ACC112 (cell line): ENCODE measurements around the gene CGB1.

Experiments
- H2AFZ ChIP-seq: fragments of 200-600 bp; sonication (generic); one replicate; pipeline ENCODE4 v1.6.0; 2017; ENCODE audit warnings: antibody characterized with exemption, low read length; ENCODE audit not compliant: unreplicated experiment
- H3K27ac ChIP-seq: fragments of 200-600 bp; sonication (generic); 2 replicates; pipeline ENCODE4 v1.5.1; 2014; ENCODE audit warnings: low read depth, mild to moderate bottlenecking, antibody characterized with exemption, low read length, moderate library complexity
- H3K27me3 ChIP-seq: fragments of 200-600 bp; sonication (generic); 2 replicates; pipeline ENCODE4 v1.6.1; 2014; ENCODE audit warnings: mild to moderate bottlenecking, antibody characterized with exemption, low read length, moderate library complexity, mixed read lengths; ENCODE audit not compliant: insufficient read depth
- H3K36me3 ChIP-seq: fragments of 200-600 bp; sonication (generic); 2 replicates; pipeline ENCODE4 v1.6.1; 2016; ENCODE audit warnings: mild to moderate bottlenecking, antibody characterized with exemption, low read length, moderate library complexity, mixed read lengths; ENCODE audit not compliant: insufficient read depth
- H3K4me1 ChIP-seq: fragments of 200-600 bp; sonication (generic); one replicate; pipeline ENCODE4 v1.6.1; 2016; ENCODE audit warnings: low read length, mixed read lengths; ENCODE audit not compliant: insufficient read depth, unreplicated experiment, control insufficient read depth
- H3K4me3 ChIP-seq: fragments of 200-600 bp; sonication (generic); 2 replicates; pipeline ENCODE4 v1.5.1; 2014; ENCODE audit warnings: mild to moderate bottlenecking, low read depth, low read length
- H3K79me2 ChIP-seq: fragments of 200-600 bp; sonication (generic); one replicate; pipeline ENCODE4 v1.6.0; 2016; ENCODE audit warnings: low read length; ENCODE audit not compliant: control insufficient read depth, unreplicated experiment, insufficient read depth

Gene CGB1

GRCh38 chr19:49071860-49072547, 35.3 kb upstream of the CGB1 start:
- H2AFZ ChIP-seq = no peak overlapping the region
- H3K79me2 ChIP-seq = no peaks in the 10 kb centered on the region
- H3K4me3 ChIP-seq = no peak overlapping the region
- no peaks in the 10 kb centered on the region for H3K36me3 ChIP-seq
- H3K27me3 ChIP-seq = peaks cover 21% of the 10 kb centered on the region
- no peaks in the 10 kb centered on the region for H3K4me1 ChIP-seq
- H3K27ac ChIP-seq = no peak overlapping the region

GRCh38 chr19:49070416-49070815, 33.7 kb upstream of the CGB1 start:
- H3K79me2 ChIP-seq = no peaks in the 10 kb centered on the region
- peaks cover 22% of the 10 kb centered on the region for H3K27me3 ChIP-seq
- H2AFZ ChIP-seq = no peak overlapping the region
- H3K36me3 ChIP-seq = no peaks in the 10 kb centered on the region
- H3K4me1 ChIP-seq = no peaks in the 10 kb centered on the region
- H3K27ac ChIP-seq = no peak overlapping the region
- no peak overlapping the region for H3K4me3 ChIP-seq

GRCh38 chr19:49069026-49069425, 32.3 kb upstream of the CGB1 start:
- H3K36me3 ChIP-seq = no peaks in the 10 kb centered on the region
- no peak overlapping the region for H3K4me3 ChIP-seq
- peaks cover 24% of the 10 kb centered on the region for H3K27me3 ChIP-seq
- H3K27ac ChIP-seq = no peak overlapping the region
- no peak overlapping the region for H2AFZ ChIP-seq
- no peaks in the 10 kb centered on the region for H3K79me2 ChIP-seq
- H3K4me1 ChIP-seq = no peaks in the 10 kb centered on the region

GRCh38 chr19:49067554-49067953, 30.9 kb upstream of the CGB1 start:
- Histone ChIP-seq H3K4me1 (no peaks in the 10 kb centered on the region), H3K4me3 (no peak overlapping the region), H3K36me3 (no peaks in the 10 kb centered on the region), H3K79me2 (no peaks in the 10 kb centered on the region), H2AFZ (no peak overlapping the region), H3K27me3 (peaks cover 12% of the 10 kb centered on the region; the same call in 1 of the 2 replicates), H3K27ac (no peak overlapping the region)

- Histone ChIP-seq H3K4me3 (no peak overlapping the region), H3K27me3 (0 out of 2 replicates have a peak, but pooled peaks cover 3% of the 10 kb centered on the region), H2AFZ (no peak overlapping the region)
Measured at GRCh38 chr19:49065905-49066512, 29.3 kb upstream of the CGB1 start.

GRCh38 chr19:49064768-49065611, 28.3 kb upstream of the CGB1 start, which contains the start of gene NTF4:
Gene NTF4 (minus strand): TSS chr19:49064818. CDS start chr19:49061997, 2,821 bp downstream.
- Histone ChIP-seq H3K36me3 (no peaks in the 10 kb centered on the region), H3K79me2 (no peaks in the 10 kb centered on the region), H2AFZ (no peak within 1 kb of the TSS), H3K4me1 (no peaks in the 10 kb centered on the region), H3K4me3 (peak within 1 kb of the TSS; percentile 54), H3K27ac (no peak within 1 kb of the TSS), H3K27me3 (0 out of 2 replicates have a peak, but pooled peaks cover 3% of the 10 kb centered on the region)

More at GRCh38 chr19:49065905-49066512, 29.3 kb upstream of the CGB1 start:
- Histone ChIP-seq H3K36me3 (no peaks in the 10 kb centered on the region), H3K79me2 (no peaks in the 10 kb centered on the region), H3K27ac (no peak overlapping the region), H3K4me1 (no peaks in the 10 kb centered on the region)

GRCh38 chr19:49064029-49064629, 27.4 kb upstream of the CGB1 start:
- 0 out of 2 replicates have a peak, but pooled peaks cover 3% of the 10 kb centered on the region for H3K27me3 ChIP-seq
- no peak overlapping the region for H3K4me3 ChIP-seq
- no peak overlapping the region for H2AFZ ChIP-seq
- H3K27ac ChIP-seq = no peak overlapping the region
- no peaks in the 10 kb centered on the region for H3K36me3 ChIP-seq
- no peaks in the 10 kb centered on the region for H3K4me1 ChIP-seq
- H3K79me2 ChIP-seq = no peaks in the 10 kb centered on the region

GRCh38 chr19:49061445-49061844, 24.8 kb upstream of the CGB1 start:
- Histone ChIP-seq H3K27me3 (0 out of 2 replicates have a peak, but pooled peaks cover 3% of the 10 kb centered on the region), H3K79me2 (no peaks in the 10 kb centered on the region), H3K27ac (no peak overlapping the region), H3K4me3 (no peak overlapping the region), H3K36me3 (no peaks in the 10 kb centered on the region), H3K4me1 (no peaks in the 10 kb centered on the region), H2AFZ (no peak overlapping the region)

GRCh38 chr19:49061000-49061399, 24.3 kb upstream of the CGB1 start:
- Histone ChIP-seq H3K27me3 (0 out of 2 replicates have a peak, but pooled peaks cover 3% of the 10 kb centered on the region), H3K36me3 (no peaks in the 10 kb centered on the region), H3K4me1 (no peaks in the 10 kb centered on the region), H3K79me2 (no peaks in the 10 kb centered on the region), H3K27ac (no peak overlapping the region), H3K4me3 (no peak overlapping the region), H2AFZ (no peak overlapping the region)

GRCh38 chr19:49059053-49059452, 22.4 kb upstream of the CGB1 start:
- Histone ChIP-seq H2AFZ (no peak overlapping the region), H3K4me3 (no peak overlapping the region), H3K36me3 (no peaks in the 10 kb centered on the region), H3K79me2 (no peaks in the 10 kb centered on the region), H3K27me3 (no peaks in the 10 kb centered on the region), H3K27ac (no peak overlapping the region), H3K4me1 (no peaks in the 10 kb centered on the region)
